Adrenal gland (tissue), 12 donors: ENCODE data around the gene TRAPPC2L. TPM values are rescaled to one million over a fixed set of nuclear protein-coding genes. Genes with fewer than 3 reads are reported as not detected.
A peak's percentile ranks its signal among the peaks of the same experiment; 100 is the strongest.

Source experiments
- DNase-seq, 7 donors: peaks; one replicate each; pipeline ENCODE4 v3.0.0-alpha.2; 2019 to 2020
- H3K27ac ChIP-seq, 5 donors: fragments of 200-600 bp; sonication (generic) in 4 of 5; 1 replicate in 3 of 5; 2 replicates in 2 of 5; pipeline versions ENCODE4 v1.5.1 to v1.8.0; 2016 to 2020; ENCODE audit warnings: mild to moderate bottlenecking in 1 of 5
- H3K27me3 ChIP-seq: fragments of 200-600 bp; 2 replicates; pipeline ENCODE4 v1.8.0; 2021
- H3K36me3 ChIP-seq, 2 donors: fragments of 200-600 bp; replicated peaks in 1 of 2; 1 replicate in 1 of 2; 2 replicates in 1 of 2; pipeline versions ENCODE4 v1.5.1 to v1.8.0; 2018 to 2022
- H3K4me1 ChIP-seq, 2 donors: fragments of 200-600 bp; replicated peaks in 1 of 2; 1 replicate in 1 of 2; 2 replicates in 1 of 2; pipeline versions ENCODE4 v1.5.1 to v1.8.0; 2018 to 2021
- H3K4me3 ChIP-seq, 4 donors: fragments of 200-600 bp; sonication (generic) in 3 of 4; one replicate each; pipeline ENCODE4 v1.5.1; 2016 to 2018
- H3K9me3 ChIP-seq, 3 donors: fragments of 200-600 bp; sonication (generic) in 1 of 3; replicated peaks in 1 of 3; 1 replicate in 2 of 3; 2 replicates in 1 of 3; pipeline versions ENCODE4 v1.5.1 to v1.8.0; 2016 to 2021
- POLR2A ChIP-seq, 2 donors: fragments of 450-650 bp; IDR thresholded peaks; one replicate each; pipeline ENCODE4 v1.6.1; 2017; ENCODE audit warnings: antibody characterized with exemption in 2 of 2, mild to moderate bottlenecking in 2 of 2, moderate library complexity in 1 of 2
- WGBS, 4 donors: extraction: QIAGEN DNeasy Blood & Tissue Kit in 2 of 4; methylation state at CpG; one replicate each; pipeline versions ENCODE4 v1.1.5 to v1.1.7; 2013 to 2017; 5-methylcytosine and 5-hydroxymethylcytosine counted together
- intact Hi-C, 2 donors: fragments of 100-400 bp; cut with DNase I; formaldehyde crosslinking; loops; one replicate each; pipeline versions ENCODE4 v1.14.1 to v1.15.0; 2022 to 2023
- polyA plus RNA-seq, 3 donors: library from polyadenylated mRNA; stranded (reverse); fragments of 200-250 nt in 2 of 3; fragments of 350-450 nt in 1 of 3; fragmentation: Illumina TruSeq in 1 of 3; extraction: RNeasy Lipid Tissue Mini Kit (QIAGEN cat#74804) in 1 of 3; gene quantifications; one replicate each; pipeline ENCODE4 v1.2.3, GENCODE V29; 2013 to 2014
- total RNA-seq, 9 donors: library from RNA; depleted of rRNA in 4 of 9; stranded (reverse); fragments of >200 nt in 4 of 9; fragments of 120-200 nt in 1 of 9; fragmentation: NEBNext Ultra II Directional in 1 of 9; extraction: Animal tissue kit (Norgen Biotek cat#: 25700) in 1 of 9; gene quantifications; one replicate each; pipeline versions ENCODE4 v1.1.0 to v1.2.4, GENCODE V29; 2013 to 2023
- TF ChIP-seq, protein P1 (sequence below), 6 experiments: fragments of 450-650 bp in 4 of 6; fragments of 200-600 bp in 2 of 6; sonication (generic) in 1 of 6; IDR thresholded peaks; 1 replicate in 5 of 6; 2 replicates in 1 of 6; pipeline versions ENCODE4 v1.5.1 to v1.8.0; 2016 to 2021; ENCODE audit warnings: antibody characterized with exemption in 6 of 6, mild to moderate bottlenecking in 2 of 6, moderate library complexity in 1 of 6
- donor health status: healthy with polysubstance abuse.
- donor health status: Bipolar disorder and iron deficiency.
- donor health status: DM: yes; HTN: yes; CAD: no.
- donor health status: DM: no; HTN: no; CAD: no.
- donor health status: DM: no; HTN: no; CAD: no.
- donor health status: DM: yes; HTN: yes; CAD: no.

TRAPPC2L gene
- total and polyA plus RNA-seq, 12 donors = 56.7 to 279 (median 149) TPM

- TF ChIP-seq, protein P1, sequence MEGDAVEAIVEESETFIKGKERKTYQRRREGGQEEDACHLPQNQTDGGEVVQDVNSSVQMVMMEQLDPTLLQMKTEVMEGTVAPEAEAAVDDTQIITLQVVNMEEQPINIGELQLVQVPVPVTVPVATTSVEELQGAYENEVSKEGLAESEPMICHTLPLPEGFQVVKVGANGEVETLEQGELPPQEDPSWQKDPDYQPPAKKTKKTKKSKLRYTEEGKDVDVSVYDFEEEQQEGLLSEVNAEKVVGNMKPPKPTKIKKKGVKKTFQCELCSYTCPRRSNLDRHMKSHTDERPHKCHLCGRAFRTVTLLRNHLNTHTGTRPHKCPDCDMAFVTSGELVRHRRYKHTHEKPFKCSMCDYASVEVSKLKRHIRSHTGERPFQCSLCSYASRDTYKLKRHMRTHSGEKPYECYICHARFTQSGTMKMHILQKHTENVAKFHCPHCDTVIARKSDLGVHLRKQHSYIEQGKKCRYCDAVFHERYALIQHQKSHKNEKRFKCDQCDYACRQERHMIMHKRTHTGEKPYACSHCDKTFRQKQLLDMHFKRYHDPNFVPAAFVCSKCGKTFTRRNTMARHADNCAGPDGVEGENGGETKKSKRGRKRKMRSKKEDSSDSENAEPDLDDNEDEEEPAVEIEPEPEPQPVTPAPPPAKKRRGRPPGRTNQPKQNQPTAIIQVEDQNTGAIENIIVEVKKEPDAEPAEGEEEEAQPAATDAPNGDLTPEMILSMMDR (IDR thresholded peaks at IDR 0.05) = no peak
- no peak for TF ChIP-seq POLR2A (IDR thresholded peaks at IDR 0.05)
- Histone ChIP-seq H3K9me3 (no peaks in the 10 kb centered on the region), H3K36me3 (no peaks in the 10 kb centered on the region), H3K27me3 (no peaks in the 10 kb centered on the region), H3K27ac (no peak overlapping the region), H3K4me3 (no peak overlapping the region), H3K4me1 (peaks cover 23 to 38% of the 10 kb centered on the region in 2 donors)
- 80 to 91% (median 86%) methylated on average over 2 to 26 of the region's 26 CpGs for WGBS, 4 donors
- DNase-seq = no peak
- intact Hi-C loops = no loop called here
Measured at GRCh38 chr16:88807626-88808453, 49.1 kb upstream of the TRAPPC2L start.

DNA sequence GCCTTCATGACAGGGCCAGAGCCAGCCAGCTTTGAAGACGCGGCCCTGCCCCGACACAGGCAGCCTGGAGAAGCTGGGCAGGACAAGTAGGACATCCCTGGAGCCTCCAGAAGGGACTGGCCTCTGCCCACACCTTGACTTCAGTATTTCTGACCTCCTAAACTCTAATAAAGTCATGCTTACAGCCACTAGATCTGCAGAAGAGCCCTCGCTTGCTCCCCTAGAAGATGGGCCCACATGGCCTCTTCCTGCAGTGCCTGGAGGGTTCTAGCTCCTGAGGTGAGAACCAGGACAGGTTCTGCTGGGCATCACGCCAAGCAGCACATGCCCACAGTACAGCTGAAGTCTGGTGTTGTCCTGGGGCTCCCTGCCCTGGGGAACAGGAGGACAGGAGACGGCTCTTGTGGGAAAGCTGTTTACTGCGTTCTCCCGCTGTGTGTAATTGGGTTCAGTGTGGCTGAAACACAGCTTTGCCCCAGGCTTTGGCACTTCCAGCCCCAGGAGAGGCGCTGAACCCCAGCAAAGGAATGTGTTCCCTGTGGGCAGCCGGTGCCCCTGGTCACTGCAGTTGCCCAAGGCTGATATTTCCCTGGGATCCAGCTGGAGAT is 47.8 kb upstream of the TRAPPC2L start:
- Histone ChIP-seq H3K27me3 (no peaks in the 10 kb centered on the region), H3K9me3 (no peaks in the 10 kb centered on the region), H3K27ac (no peak overlapping the region), H3K4me1 (peaks cover 23 to 37% of the 10 kb centered on the region in 2 donors), H3K4me3 (no peak overlapping the region), H3K36me3 (no peaks in the 10 kb centered on the region)
- WGBS, 4 donors = 85 to 94% (median 89%) methylated on average over 5 to 10 of the region's 10 CpGs
- TF ChIP-seq POLR2A (IDR thresholded peaks at IDR 0.05) = no peak
- TF ChIP-seq, protein P1 (IDR thresholded peaks at IDR 0.05) = no peak
- intact Hi-C loops = no loop called here
- no peak for DNase-seq

- peak overlapping the region in 1 of 4 donors; percentile 92 for H3K4me3 ChIP-seq
- 80 to 82% (median 81%) methylated on average over 4 to 10 of the region's 10 CpGs for WGBS, 4 donors
- no peaks in the 10 kb centered on the region for H3K9me3 ChIP-seq
- peaks cover 23 to 31% of the 10 kb centered on the region in 2 donors for H3K4me1 ChIP-seq
- no peak for DNase-seq
- H3K36me3 ChIP-seq = no peaks in the 10 kb centered on the region
- H3K27me3 ChIP-seq = no peaks in the 10 kb centered on the region
- TF ChIP-seq, protein P1 (IDR thresholded peaks at IDR 0.05) = no peak
- TF ChIP-seq POLR2A (IDR thresholded peaks at IDR 0.05) = no peak
- intact Hi-C loops = no loop called here
- peak overlapping the region in 1 of 5 donors; percentile 99 for H3K27ac ChIP-seq
Measured at GRCh38 chr16:88809676-88810165, 47.2 kb upstream of the TRAPPC2L start.

GRCh38 chr16:88810166-88810911 is 46.6 kb upstream of the TRAPPC2L start:
- WGBS, 4 donors = 21 to 44% (median 23%) methylated on average over 5 to 12 of the region's 12 CpGs
- peak overlapping the region in 4 of 5 donors; percentile 77 to 99 (median 92) for H3K27ac ChIP-seq
- intact Hi-C loops = no loop called here
- TF ChIP-seq, protein P1 (IDR thresholded peaks at IDR 0.05) = no peak
- TF ChIP-seq POLR2A (IDR thresholded peaks at IDR 0.05) = no peak
- no peaks in the 10 kb centered on the region for H3K9me3 ChIP-seq
- DNase-seq = no peak
- no peaks in the 10 kb centered on the region for H3K27me3 ChIP-seq
- no peaks in the 10 kb centered on the region for H3K36me3 ChIP-seq
- H3K4me3 ChIP-seq = peak overlapping the region in 2 of 4 donors; percentile 6 to 92
- peaks cover 23 to 29% of the 10 kb centered on the region in 2 donors for H3K4me1 ChIP-seq
